ENCODE measurements around the gene HOXB6.

The HOXB6 gene

GRCh38 chr17:48603959-48604769, 622 bp downstream of the HOXB6 start (continued):
- TF ChIP-seq ZNF521 (tag by site-specific recombination; IDR thresholded peaks at IDR 0.05) = no peak
- no peak for TF ChIP-seq ZNF16 (tag by site-specific recombination; IDR thresholded peaks at IDR 0.05; ENCODE audit: low read depth)
- no peak for TF ChIP-seq ZNF26 (tag by site-specific recombination; IDR thresholded peaks at IDR 0.05)
- peak; percentile 67 for TF ChIP-seq SP2 (tag by site-specific recombination; IDR thresholded peaks at IDR 0.05)
- no peak for TF ChIP-seq ZBTB6 (tag by site-specific recombination; IDR thresholded peaks at IDR 0.05)
- TF ChIP-seq ZSCAN30 (tag by site-specific recombination; IDR thresholded peaks at IDR 0.05) = no peak; the same call in 1 of the 2 replicates
- peak; percentile 43; the same call in 1 of the 2 replicates for TF ChIP-seq ZNF629 (tag by site-specific recombination; IDR thresholded peaks at IDR 0.05)
- no peak for TF ChIP-seq ZBTB26 (tag by site-specific recombination; optimal IDR thresholded peaks at IDR 0.05)
- no peak for TF ChIP-seq ZNF747 (tag by site-specific recombination; IDR thresholded peaks at IDR 0.05)
- no peak for TF ChIP-seq ZNF239 (tag by site-specific recombination; IDR thresholded peaks at IDR 0.05)
- no peak for TF ChIP-seq ZFHX2 (tag by site-specific recombination; conservative IDR thresholded peaks at IDR 0.05)
- TF ChIP-seq EGR2 (tag by site-specific recombination; IDR thresholded peaks at IDR 0.05; ENCODE audit: low read depth) = no peak
- no peak for TF ChIP-seq ZNF280C (tag by site-specific recombination; IDR thresholded peaks at IDR 0.05)
- TF ChIP-seq ZNF473 (tag by site-specific recombination; IDR thresholded peaks at IDR 0.05) = no peak
- no peak for TF ChIP-seq ZNF335 (tag by site-specific recombination; conservative IDR thresholded peaks at IDR 0.05)
- TF ChIP-seq ZNF777 (tag by site-specific recombination; IDR thresholded peaks at IDR 0.05; ENCODE audit: borderline replicate concordance) = no peak
- peak; percentile 99 for TF ChIP-seq PRDM10 (tag by site-specific recombination; IDR thresholded peaks at IDR 0.05)
- TF ChIP-seq RBAK (tag by site-specific recombination; IDR thresholded peaks at IDR 0.05) = no peak
- TF ChIP-seq SP3 (tag by site-specific recombination; IDR thresholded peaks at IDR 0.05) = peak; percentile 63
- TF ChIP-seq ZNF664 (tag by site-specific recombination; IDR thresholded peaks at IDR 0.05) = no peak
- no peak for TF ChIP-seq BCL11B (tag by site-specific recombination; IDR thresholded peaks at IDR 0.05; ENCODE audit: low read depth)
- TF ChIP-seq ZNF112 (tag by site-specific recombination; IDR thresholded peaks at IDR 0.05) = no peak
- TF ChIP-seq ZNF580 (tag by site-specific recombination; IDR thresholded peaks at IDR 0.05) = no peak
- TF ChIP-seq GLIS2 (tag by site-specific recombination; IDR thresholded peaks at IDR 0.05) = peak; percentile 92
- no peak for TF ChIP-seq ZNF155 (tag by site-specific recombination; IDR thresholded peaks at IDR 0.05)
- TF ChIP-seq FEZF1 (tag by site-specific recombination; IDR thresholded peaks at IDR 0.05) = no peak
- TF ChIP-seq SP7 (tag by site-specific recombination; IDR thresholded peaks at IDR 0.05) = peak; percentile 55; the same call in 1 of the 2 replicates
- no peak for TF ChIP-seq SCRT1 (tag by site-specific recombination; IDR thresholded peaks at IDR 0.05; ENCODE audit: borderline replicate concordance)
- no peak for TF ChIP-seq MZF1 (tag by site-specific recombination; IDR thresholded peaks at IDR 0.05; ENCODE audit: borderline replicate concordance)
- TF ChIP-seq ZNF423 (tag by site-specific recombination; IDR thresholded peaks at IDR 0.05) = peak; percentile 98
- TF ChIP-seq PRDM1 (tag by site-specific recombination; IDR thresholded peaks at IDR 0.05) = no peak
